ENCODE results near the gene PROZ.

- no peak for TF ChIP-seq CTCF (IDR thresholded peaks at IDR 0.05)
- TF ChIP-seq POLR2A (IDR thresholded peaks at IDR 0.05), result peak in 1 of 4 donors; percentile 17
Measured at GRCh38 chr13:113153810-113154748, 4.4 kb upstream of the PROZ start.
